ENCODE data around the gene UBL4B.

- no peak for TF ChIP-seq CTCF (IDR thresholded peaks at IDR 0.05)
- no peak for TF ChIP-seq POLR2A (IDR thresholded peaks at IDR 0.05)
- TF ChIP-seq EP300 (IDR thresholded peaks at IDR 0.05), result no peak
- no peak for TF ChIP-seq POLR2AphosphoS5 (IDR thresholded peaks at IDR 0.05)
Measured at GRCh38 chr1:110120960-110121561, 8.8 kb downstream of the UBL4B start.

All from suprapubic skin (tissue), 4 donors.